Ishikawa (cell line): ENCODE results near the gene THRAP3.
A peak's percentile ranks its signal among the peaks of the same experiment; 100 is the strongest.

Experiments
- CEBPB ChIP-seq: IDR thresholded peaks from 2 replicates; pipeline ENCODE4 v1.6.1; 2012
- CREB1 ChIP-seq: IDR thresholded peaks from 2 replicates; pipeline ENCODE4 v1.6.1; 2012; ENCODE audit warnings: low read depth
- FOXM1 ChIP-seq: IDR thresholded peaks from 2 replicates; pipeline ENCODE4 v1.6.1; 2012; ENCODE audit warnings: low read depth, borderline replicate concordance
- MAX ChIP-seq: IDR thresholded peaks from 2 replicates; pipeline ENCODE4 v1.6.1; 2012
- NFIC ChIP-seq: IDR thresholded peaks from 2 replicates; pipeline ENCODE4 v1.6.1; 2012
- REST ChIP-seq: IDR thresholded peaks from 2 replicates; pipeline ENCODE4 v1.6.1; 2012; ENCODE audit warnings: low read depth, mild to moderate bottlenecking
- TAF1 ChIP-seq: IDR thresholded peaks from 2 replicates; pipeline ENCODE4 v1.6.1; 2012; ENCODE audit warnings: low read depth, mild to moderate bottlenecking
- TCF12 ChIP-seq: IDR thresholded peaks from 2 replicates; pipeline ENCODE4 v1.6.1; 2012; ENCODE audit warnings: low read depth
- TEAD4 ChIP-seq: IDR thresholded peaks from 2 replicates; pipeline ENCODE4 v1.6.1; 2012
- USF1 ChIP-seq: IDR thresholded peaks from 2 replicates; pipeline ENCODE4 v1.6.1; 2012
- YY1 ChIP-seq: IDR thresholded peaks from 2 replicates; pipeline ENCODE4 v1.6.1; 2012; ENCODE audit warnings: low read depth
- ZBTB7A ChIP-seq: IDR thresholded peaks from 2 replicates; pipeline ENCODE4 v1.6.1; 2012; ENCODE audit warnings: low read depth

THRAP3 gene

GRCh38 chr1:36238433-36238832 lies 14.2 kb downstream of the THRAP3 start:
- TF ChIP-seq FOXM1 (no peak), USF1 (no peak), CEBPB (no peak), TAF1 (no peak), TCF12 (no peak), CREB1 (no peak), REST (no peak), MAX (no peak)

GRCh38 chr1:36239941-36240637 lies 15.8 kb downstream of the THRAP3 start:
- TF ChIP-seq REST: no peak
- peak; percentile 60 for TF ChIP-seq USF1

GRCh38 chr1:36247538-36247937 lies 23.3 kb downstream of the THRAP3 start:
- TF ChIP-seq NFIC (no peak), CREB1 (no peak), REST (no peak), TEAD4 (no peak), USF1 (no peak), ZBTB7A (no peak), TCF12 (no peak), CEBPB (no peak), MAX (no peak)

- TF ChIP-seq MAX (no peak), CEBPB (peak; percentile 61), YY1 (no peak), REST (no peak)
Measured at GRCh38 chr1:36248250-36248894, 24.1 kb downstream of the THRAP3 start.
